ENCODE results near the gene IFNA7.
A peak's percentile ranks its signal among the peaks of the same experiment; 100 is the strongest.
"Not testable (repeated sequence)": the region's sequence is repeated elsewhere in the genome, so short reads cannot be mapped to it uniquely, and the experiment has no call there.

Gene IFNA7

DNA sequence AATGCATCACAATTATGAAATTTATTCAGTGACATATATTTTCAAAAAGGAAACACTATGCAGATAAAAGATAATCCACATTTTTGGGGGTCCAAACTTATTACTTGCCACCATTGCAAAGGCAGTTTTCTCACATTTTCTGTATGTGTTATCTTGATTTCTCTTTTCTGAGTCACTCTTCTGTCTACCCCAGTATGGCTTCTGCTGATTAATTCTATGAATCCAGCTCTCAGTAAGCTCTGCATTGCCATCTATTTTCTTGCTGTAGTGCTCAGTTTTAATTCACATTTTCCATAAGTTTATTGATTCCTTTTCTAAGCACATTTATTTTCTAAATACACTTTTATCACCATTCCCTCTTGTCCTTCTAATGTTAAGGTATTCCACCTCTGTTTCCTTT, 3.2 kb upstream of the IFNA7 start:
- DNase-seq (ENCODE audit: low read depth in 2 of 2): no peak
- no peak overlapping the region for H3K4me3 ChIP-seq (replicated peaks in 1 of 2; ENCODE audit: low read depth in 2 of 2, low read length in 2 of 2)
- TF ChIP-seq, protein P1, sequence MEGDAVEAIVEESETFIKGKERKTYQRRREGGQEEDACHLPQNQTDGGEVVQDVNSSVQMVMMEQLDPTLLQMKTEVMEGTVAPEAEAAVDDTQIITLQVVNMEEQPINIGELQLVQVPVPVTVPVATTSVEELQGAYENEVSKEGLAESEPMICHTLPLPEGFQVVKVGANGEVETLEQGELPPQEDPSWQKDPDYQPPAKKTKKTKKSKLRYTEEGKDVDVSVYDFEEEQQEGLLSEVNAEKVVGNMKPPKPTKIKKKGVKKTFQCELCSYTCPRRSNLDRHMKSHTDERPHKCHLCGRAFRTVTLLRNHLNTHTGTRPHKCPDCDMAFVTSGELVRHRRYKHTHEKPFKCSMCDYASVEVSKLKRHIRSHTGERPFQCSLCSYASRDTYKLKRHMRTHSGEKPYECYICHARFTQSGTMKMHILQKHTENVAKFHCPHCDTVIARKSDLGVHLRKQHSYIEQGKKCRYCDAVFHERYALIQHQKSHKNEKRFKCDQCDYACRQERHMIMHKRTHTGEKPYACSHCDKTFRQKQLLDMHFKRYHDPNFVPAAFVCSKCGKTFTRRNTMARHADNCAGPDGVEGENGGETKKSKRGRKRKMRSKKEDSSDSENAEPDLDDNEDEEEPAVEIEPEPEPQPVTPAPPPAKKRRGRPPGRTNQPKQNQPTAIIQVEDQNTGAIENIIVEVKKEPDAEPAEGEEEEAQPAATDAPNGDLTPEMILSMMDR (IDR thresholded peaks at IDR 0.05; ENCODE audit: low read depth, low read length): no peak

DNA sequence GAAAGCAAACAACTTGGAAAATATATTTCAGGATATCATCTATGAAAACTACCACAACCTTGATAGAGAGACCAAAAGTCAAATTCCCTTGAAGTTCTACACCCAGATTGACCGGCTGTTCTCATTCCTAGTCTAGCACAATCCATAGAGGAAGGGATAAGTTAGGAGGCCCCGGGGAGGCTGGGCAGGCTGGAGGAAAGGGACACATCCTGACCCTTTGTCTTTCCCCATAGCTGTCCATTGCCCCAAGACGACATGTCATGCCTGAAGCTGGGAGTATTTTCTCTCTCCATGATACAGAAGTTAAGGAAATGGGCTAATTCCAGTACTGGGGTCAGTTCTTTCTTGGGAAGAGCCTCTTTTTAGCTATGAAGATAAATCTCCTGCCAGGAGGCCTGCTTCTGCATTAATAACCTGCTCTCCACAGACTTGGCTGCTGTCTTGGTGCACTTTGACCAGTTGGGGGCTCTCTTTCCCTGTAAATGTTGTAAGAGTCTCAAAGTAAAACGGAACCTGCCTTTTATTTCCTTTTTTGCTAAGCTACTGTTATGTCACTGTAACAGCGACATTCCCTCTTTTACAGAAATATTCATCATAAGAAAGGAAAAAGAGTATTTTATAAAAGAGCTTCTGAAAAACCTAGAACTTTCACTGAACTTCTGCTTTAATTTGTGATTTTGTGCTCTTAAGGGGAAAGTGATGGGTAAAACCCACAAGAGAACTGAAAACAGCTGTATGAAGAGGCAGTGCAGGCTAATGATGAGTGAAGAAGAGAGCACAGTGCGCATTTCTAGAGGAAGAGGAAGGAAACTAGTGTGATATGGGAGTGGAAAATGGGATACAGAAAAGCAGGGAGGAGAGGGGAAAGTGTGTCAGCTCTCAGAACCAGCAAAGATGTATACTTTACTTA, 6.9 kb downstream of the IFNA7 start:
- TF ChIP-seq, protein P1 (IDR thresholded peaks at IDR 0.05; ENCODE audit: low read depth, low read length): peak; percentile 54
- peak; percentile 11 to 33 for DNase-seq (ENCODE audit: low read depth in 2 of 2)
- H3K4me3 ChIP-seq (replicated peaks in 1 of 2; ENCODE audit: low read depth in 2 of 2, low read length in 2 of 2): not testable (repeated sequence)

DNA sequence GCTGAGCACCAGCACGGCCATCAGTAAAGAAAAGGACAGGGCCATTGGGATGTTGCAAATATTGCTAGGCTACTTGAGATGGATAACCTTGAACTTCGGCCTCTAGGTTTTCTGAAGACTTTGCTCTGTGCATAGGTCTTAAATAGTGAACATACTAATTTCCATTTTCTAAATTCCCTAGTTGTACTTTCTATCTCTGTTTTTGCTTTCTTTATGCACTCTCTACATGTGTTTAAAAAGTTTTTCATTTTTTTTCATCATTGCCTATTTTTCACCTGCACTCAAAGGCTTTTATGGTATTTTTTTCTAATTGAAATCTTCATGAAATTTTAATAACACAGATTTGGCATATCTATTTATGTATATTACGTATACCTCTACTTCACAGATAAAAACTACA, 14.5 kb downstream of the IFNA7 start, which contains the start of gene IFNA4:
Gene IFNA4 (minus strand): TSS at position 101 of the 400 bp plus-strand sequence. CDS start 56 bp downstream, at position 45.
- H3K4me3 ChIP-seq (replicated peaks in 1 of 2; ENCODE audit: low read depth in 2 of 2, low read length in 2 of 2); DNase-seq (ENCODE audit: low read depth in 2 of 2): not testable (repeated sequence)

DNA sequence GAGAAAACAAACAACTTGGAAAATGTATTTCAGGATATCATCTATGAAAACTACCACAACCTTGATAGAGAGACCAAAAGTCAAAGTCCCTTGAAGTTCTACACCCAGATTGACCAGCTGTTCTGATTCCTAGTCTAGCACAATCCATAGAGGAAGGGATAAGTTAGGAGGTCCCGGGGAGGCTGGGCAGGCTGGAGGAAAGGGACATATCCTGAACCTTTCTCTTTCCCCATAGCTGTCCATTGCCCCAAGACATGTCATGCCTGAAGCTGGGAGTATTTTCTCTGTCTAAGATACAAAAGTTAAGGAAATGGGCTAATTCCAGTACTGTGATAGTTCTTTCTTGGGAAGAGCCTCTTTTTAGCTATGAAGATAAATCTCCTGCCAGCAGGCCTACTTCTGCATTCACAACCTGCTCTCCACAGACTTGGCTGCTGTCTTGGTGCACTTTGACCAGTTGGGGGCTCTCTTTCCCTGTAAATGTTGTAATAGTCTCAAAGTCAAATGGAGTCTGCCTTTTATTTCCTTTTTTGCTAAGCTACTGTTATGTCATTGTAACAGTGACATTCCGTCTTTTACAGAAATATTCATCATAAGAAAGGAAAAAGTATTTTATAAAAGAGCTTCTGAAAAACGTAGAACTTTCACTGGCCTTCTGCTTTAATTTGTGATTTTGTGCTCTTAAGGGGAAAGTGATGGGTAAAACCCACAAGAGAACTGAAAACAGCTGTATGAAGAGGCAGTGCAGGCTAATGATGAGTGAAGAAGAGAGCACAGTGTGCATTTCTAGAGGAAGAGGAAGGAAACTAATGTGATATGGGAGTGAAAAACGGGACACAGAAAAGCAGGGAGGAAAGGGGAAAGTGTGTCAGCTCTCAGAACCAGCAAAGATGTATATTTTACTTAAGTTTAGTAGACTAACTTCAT, 18.9 kb downstream of the IFNA7 start:
- DNase-seq (ENCODE audit: low read depth in 2 of 2): peak; percentile 10 to 32
- TF ChIP-seq, protein P1 (IDR thresholded peaks at IDR 0.05; ENCODE audit: low read depth, low read length): peak; percentile 39
- not testable (repeated sequence) for H3K4me3 ChIP-seq (replicated peaks in 1 of 2; ENCODE audit: low read depth in 2 of 2, low read length in 2 of 2)

DNA sequence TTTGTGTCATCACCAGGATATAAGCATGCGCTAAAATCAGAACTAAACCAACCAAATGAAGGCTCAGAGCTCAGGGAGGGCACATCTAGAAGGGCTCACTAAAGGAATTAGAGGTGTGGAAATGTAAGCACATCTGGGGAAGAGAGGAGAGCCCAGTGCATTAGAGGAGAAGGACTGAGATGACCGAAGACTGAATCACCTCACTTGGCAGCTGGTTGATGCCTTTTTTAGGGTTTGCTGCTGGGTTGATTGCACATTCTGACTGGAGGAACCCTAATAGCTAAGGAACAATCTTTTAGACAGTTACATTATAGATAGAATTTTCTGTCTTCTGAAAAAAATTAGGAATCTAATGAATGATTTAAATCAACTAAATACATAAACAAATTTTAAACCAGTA, 27.3 kb downstream of the IFNA7 start:
- no peak overlapping the region for H3K4me3 ChIP-seq (replicated peaks in 1 of 2; ENCODE audit: low read depth in 2 of 2, low read length in 2 of 2)
- DNase-seq (ENCODE audit: low read depth in 2 of 2): peak in 1 of 2 donors; percentile 23
- TF ChIP-seq, protein P1 (IDR thresholded peaks at IDR 0.05; ENCODE audit: low read depth, low read length): no peak

DNA sequence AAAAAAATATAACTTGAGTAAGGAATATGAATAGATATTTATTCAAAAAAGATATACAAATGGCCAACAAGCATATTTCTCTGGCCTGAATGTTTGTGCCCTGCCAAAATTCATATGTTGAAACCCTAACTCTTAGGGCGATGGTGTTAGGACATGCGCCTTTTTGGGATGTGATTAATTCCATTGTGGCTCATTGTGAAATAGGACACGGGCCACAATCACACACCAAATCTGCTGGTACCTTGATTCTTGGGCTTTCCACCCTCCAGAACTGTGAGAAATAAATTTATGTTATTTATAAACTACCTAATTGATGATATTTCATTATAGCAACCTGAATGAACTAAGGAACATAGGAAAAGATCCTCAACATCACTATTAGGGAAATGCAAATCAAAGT, 29.8 kb downstream of the IFNA7 start:
- DNase-seq (ENCODE audit: low read depth in 2 of 2): no peak
- TF ChIP-seq, protein P1 (IDR thresholded peaks at IDR 0.05; ENCODE audit: low read depth, low read length): no peak
- no peak overlapping the region for H3K4me3 ChIP-seq (replicated peaks in 1 of 2; ENCODE audit: low read depth in 2 of 2, low read length in 2 of 2)

DNA sequence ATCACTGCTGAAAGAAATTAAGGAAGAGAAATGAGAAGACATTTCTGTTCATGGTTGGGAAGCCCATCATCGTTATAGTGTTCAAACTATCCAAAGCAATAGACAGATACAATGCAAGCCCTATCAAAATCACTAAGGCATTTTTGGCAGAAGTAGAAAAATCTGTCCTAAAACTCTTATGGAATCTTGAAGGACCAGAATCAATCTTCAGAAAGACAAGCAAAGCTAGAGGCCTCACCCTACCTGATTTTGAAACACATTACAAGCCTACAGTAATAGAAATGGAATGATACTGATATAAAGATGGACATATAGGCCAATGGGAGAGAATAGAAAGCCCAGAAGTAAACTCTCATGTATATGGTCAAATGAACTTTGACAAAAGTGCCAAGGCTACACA, 30.7 kb downstream of the IFNA7 start:
- no peak overlapping the region for H3K4me3 ChIP-seq (replicated peaks in 1 of 2; ENCODE audit: low read depth in 2 of 2, low read length in 2 of 2)
- no peak for DNase-seq (ENCODE audit: low read depth in 2 of 2)
- TF ChIP-seq, protein P1 (IDR thresholded peaks at IDR 0.05; ENCODE audit: low read depth, low read length): no peak

DNA sequence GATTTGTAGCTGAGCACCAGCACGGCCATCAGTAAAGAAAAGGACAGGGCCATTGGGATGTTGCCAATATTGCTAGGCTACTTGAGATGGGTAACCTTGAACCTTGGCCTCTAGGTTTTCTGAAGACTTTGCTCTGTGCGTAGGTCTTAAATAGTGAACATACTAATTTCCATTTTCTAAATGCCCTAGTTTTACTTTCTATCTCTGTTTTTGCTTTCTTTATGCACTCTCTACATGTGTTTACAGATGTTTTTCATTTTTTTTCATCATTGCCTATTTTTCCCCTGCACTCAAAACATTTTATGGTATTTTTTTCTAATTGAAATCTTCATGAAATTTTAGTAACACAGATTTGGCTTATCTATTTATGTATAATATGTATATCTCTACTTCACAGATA, 35.4 kb downstream of the IFNA7 start, which contains the start of gene IFNA21:
Gene IFNA21 (minus strand): TSS at position 101 of the 400 bp plus-strand sequence. CDS start 48 bp downstream, at position 53.
- not testable (repeated sequence) for H3K4me3 ChIP-seq (replicated peaks in 1 of 2; ENCODE audit: low read depth in 2 of 2, low read length in 2 of 2); DNase-seq (ENCODE audit: low read depth in 2 of 2)

Measured in cardiac fibroblast (primary cell).